ENCODE data around the gene MCAM.
A peak's percentile ranks its signal among the peaks of the same experiment; 100 is the strongest.

MCAM gene

GRCh38 chr11:119357074-119357473, 40.1 kb upstream of the MCAM start:
- H3K27me3 ChIP-seq (ENCODE audit: low read depth, low read length): no peaks in the 10 kb centered on the region
- H3K27ac ChIP-seq (ENCODE audit: low read length): no peak overlapping the region
- H3K4me3 ChIP-seq (ENCODE audit: low read depth in 1 of 2, low read length in 2 of 2): no peak overlapping the region
- H3K9me3 ChIP-seq (ENCODE audit: control insufficient read depth in 1 of 2, low read length in 2 of 2): no peaks in the 10 kb centered on the region
- H3K4me1 ChIP-seq (ENCODE audit: control insufficient read depth in 1 of 2, insufficient read depth in 2 of 2, low read length in 2 of 2): peaks cover 5 to 23% of the 10 kb centered on the region in 2 donors
- peaks cover 6 to 20% of the 10 kb centered on the region in 2 donors for H3K36me3 ChIP-seq (ENCODE audit: control insufficient read depth in 1 of 2, insufficient read depth in 2 of 2, low read length in 2 of 2)

- Histone ChIP-seq H3K27me3 (ENCODE audit: low read depth, low read length) (no peaks in the 10 kb centered on the region), H3K36me3 (ENCODE audit: control insufficient read depth in 1 of 2, insufficient read depth in 2 of 2, low read length in 2 of 2) (peaks cover 6 to 20% of the 10 kb centered on the region in 2 donors), H3K27ac (ENCODE audit: low read length) (no peak overlapping the region), H3K9me3 (ENCODE audit: control insufficient read depth in 1 of 2, low read length in 2 of 2) (no peaks in the 10 kb centered on the region), H3K4me1 (ENCODE audit: control insufficient read depth in 1 of 2, insufficient read depth in 2 of 2, low read length in 2 of 2) (peaks cover 0 to 22% of the 10 kb centered on the region in 2 donors), H3K4me3 (ENCODE audit: low read depth in 1 of 2, low read length in 2 of 2) (peak overlapping the region; percentile 68)
Observed at GRCh38 chr11:119356349-119357031, 39.6 kb upstream of the MCAM start.

- Histone ChIP-seq H3K4me1 (ENCODE audit: control insufficient read depth in 1 of 2, insufficient read depth in 2 of 2, low read length in 2 of 2) (peaks cover 0 to 17% of the 10 kb centered on the region in 2 donors), H3K9me3 (ENCODE audit: control insufficient read depth in 1 of 2, low read length in 2 of 2) (no peaks in the 10 kb centered on the region), H3K4me3 (ENCODE audit: low read depth in 1 of 2, low read length in 2 of 2) (no peak overlapping the region), H3K27me3 (ENCODE audit: low read depth, low read length) (no peaks in the 10 kb centered on the region), H3K36me3 (ENCODE audit: control insufficient read depth in 1 of 2, insufficient read depth in 2 of 2, low read length in 2 of 2) (peaks cover 6 to 20% of the 10 kb centered on the region in 2 donors), H3K27ac (ENCODE audit: low read length) (no peak overlapping the region)
Observed at GRCh38 chr11:119355091-119355843, 38.3 kb upstream of the MCAM start.

DNA sequence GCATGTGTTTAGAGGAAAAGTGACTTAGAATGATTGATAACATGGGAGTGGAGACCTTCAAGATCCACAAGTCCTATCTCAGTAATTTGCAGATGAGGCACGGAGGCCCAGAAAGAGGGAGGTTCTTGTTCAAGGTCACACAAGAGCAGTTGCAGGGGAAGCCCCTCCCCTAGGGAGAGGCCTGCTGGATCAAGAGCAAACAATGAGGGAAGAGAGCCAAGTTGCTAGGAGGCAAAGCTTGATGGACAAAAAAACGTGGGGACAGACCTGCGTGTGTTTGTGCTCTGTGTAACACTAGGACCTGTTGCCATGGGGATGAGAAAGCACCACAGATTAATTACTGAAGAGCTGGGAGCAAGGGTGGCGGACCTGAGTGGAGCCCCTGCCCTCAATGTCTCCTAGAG, 35.9 kb upstream of the MCAM start:
- Histone ChIP-seq H3K27me3 (ENCODE audit: low read depth, low read length) (no peaks in the 10 kb centered on the region), H3K4me1 (ENCODE audit: control insufficient read depth in 1 of 2, insufficient read depth in 2 of 2, low read length in 2 of 2) (peaks cover 0 to 17% of the 10 kb centered on the region in 2 donors), H3K4me3 (ENCODE audit: low read depth in 1 of 2, low read length in 2 of 2) (no peak overlapping the region), H3K9me3 (ENCODE audit: control insufficient read depth in 1 of 2, low read length in 2 of 2) (no peaks in the 10 kb centered on the region), H3K36me3 (ENCODE audit: control insufficient read depth in 1 of 2, insufficient read depth in 2 of 2, low read length in 2 of 2) (peaks cover 2 to 5% of the 10 kb centered on the region in 2 donors), H3K27ac (ENCODE audit: low read length) (peak overlapping the region; percentile 8)

- H3K4me3 ChIP-seq (ENCODE audit: low read depth in 1 of 2, low read length in 2 of 2): no peak overlapping the region
- H3K9me3 ChIP-seq (ENCODE audit: control insufficient read depth in 1 of 2, low read length in 2 of 2): no peaks in the 10 kb centered on the region
- no peaks in the 10 kb centered on the region for H3K27me3 ChIP-seq (ENCODE audit: low read depth, low read length)
- no peak overlapping the region for H3K27ac ChIP-seq (ENCODE audit: low read length)
- H3K36me3 ChIP-seq (ENCODE audit: control insufficient read depth in 1 of 2, insufficient read depth in 2 of 2, low read length in 2 of 2): no peaks in the 10 kb centered on the region
- peaks cover 0 to 24% of the 10 kb centered on the region in 2 donors for H3K4me1 ChIP-seq (ENCODE audit: control insufficient read depth in 1 of 2, insufficient read depth in 2 of 2, low read length in 2 of 2)
Observed at GRCh38 chr11:119351232-119351631, 34.3 kb upstream of the MCAM start.

- Histone ChIP-seq H3K9me3 (ENCODE audit: control insufficient read depth in 1 of 2, low read length in 2 of 2) (no peaks in the 10 kb centered on the region), H3K4me3 (ENCODE audit: low read depth in 1 of 2, low read length in 2 of 2) (no peak overlapping the region), H3K27ac (ENCODE audit: low read length) (no peak overlapping the region), H3K4me1 (ENCODE audit: control insufficient read depth in 1 of 2, insufficient read depth in 2 of 2, low read length in 2 of 2) (peaks cover 0 to 20% of the 10 kb centered on the region in 2 donors), H3K36me3 (ENCODE audit: control insufficient read depth in 1 of 2, insufficient read depth in 2 of 2, low read length in 2 of 2) (no peaks in the 10 kb centered on the region), H3K27me3 (ENCODE audit: low read depth, low read length) (no peaks in the 10 kb centered on the region)
Observed at GRCh38 chr11:119350302-119350701, 33.4 kb upstream of the MCAM start.

DNA sequence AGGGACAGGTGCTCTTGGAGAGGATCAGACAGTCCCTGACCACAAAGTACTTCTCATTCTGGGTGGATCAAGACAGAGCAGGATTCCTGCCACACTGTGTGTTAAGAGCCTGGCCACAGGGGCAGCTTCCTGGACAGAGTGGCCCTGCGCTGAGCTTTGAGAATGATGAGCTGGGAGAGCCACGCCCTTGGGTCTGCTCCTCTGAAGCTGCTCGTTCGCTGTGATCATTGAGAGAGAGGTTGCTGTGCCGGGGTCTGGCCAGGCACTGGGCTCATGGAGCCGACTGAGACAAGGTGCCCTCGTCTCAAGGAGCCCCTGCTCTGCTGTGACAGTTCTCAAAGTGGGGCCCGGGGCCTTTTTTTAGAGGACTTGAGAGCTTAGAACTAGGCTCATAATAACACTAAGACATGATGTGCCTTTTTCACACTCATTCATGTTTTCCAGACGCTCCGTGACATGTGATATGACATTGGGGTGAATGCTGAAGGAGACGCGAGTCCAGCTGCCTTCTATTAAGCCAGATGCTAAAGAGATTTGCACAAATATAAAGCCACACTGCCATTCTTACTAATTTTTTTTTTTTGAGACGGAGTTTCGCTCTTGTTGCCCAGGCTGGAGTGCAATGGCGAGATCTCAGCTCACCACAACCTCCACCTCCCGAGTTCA, 31.1 kb upstream of the MCAM start:
- no peaks in the 10 kb centered on the region for H3K36me3 ChIP-seq (ENCODE audit: control insufficient read depth in 1 of 2, insufficient read depth in 2 of 2, low read length in 2 of 2)
- H3K27me3 ChIP-seq (ENCODE audit: low read depth, low read length): no peaks in the 10 kb centered on the region
- H3K27ac ChIP-seq (ENCODE audit: low read length): no peak overlapping the region
- no peak overlapping the region for H3K4me3 ChIP-seq (ENCODE audit: low read depth in 1 of 2, low read length in 2 of 2)
- H3K9me3 ChIP-seq (ENCODE audit: control insufficient read depth in 1 of 2, low read length in 2 of 2): no peaks in the 10 kb centered on the region
- peaks cover 0 to 15% of the 10 kb centered on the region in 2 donors for H3K4me1 ChIP-seq (ENCODE audit: control insufficient read depth in 1 of 2, insufficient read depth in 2 of 2, low read length in 2 of 2)

- Histone ChIP-seq H3K4me3 (ENCODE audit: low read depth in 1 of 2, low read length in 2 of 2) (no peak overlapping the region), H3K9me3 (ENCODE audit: control insufficient read depth in 1 of 2, low read length in 2 of 2) (no peaks in the 10 kb centered on the region), H3K36me3 (ENCODE audit: control insufficient read depth in 1 of 2, insufficient read depth in 2 of 2, low read length in 2 of 2) (no peaks in the 10 kb centered on the region), H3K27me3 (ENCODE audit: low read depth, low read length) (no peaks in the 10 kb centered on the region), H3K27ac (ENCODE audit: low read length) (no peak overlapping the region), H3K4me1 (ENCODE audit: control insufficient read depth in 1 of 2, insufficient read depth in 2 of 2, low read length in 2 of 2) (peaks cover 0 to 7% of the 10 kb centered on the region in 2 donors)
Observed at GRCh38 chr11:119347242-119347641, 30.3 kb upstream of the MCAM start.

DNA sequence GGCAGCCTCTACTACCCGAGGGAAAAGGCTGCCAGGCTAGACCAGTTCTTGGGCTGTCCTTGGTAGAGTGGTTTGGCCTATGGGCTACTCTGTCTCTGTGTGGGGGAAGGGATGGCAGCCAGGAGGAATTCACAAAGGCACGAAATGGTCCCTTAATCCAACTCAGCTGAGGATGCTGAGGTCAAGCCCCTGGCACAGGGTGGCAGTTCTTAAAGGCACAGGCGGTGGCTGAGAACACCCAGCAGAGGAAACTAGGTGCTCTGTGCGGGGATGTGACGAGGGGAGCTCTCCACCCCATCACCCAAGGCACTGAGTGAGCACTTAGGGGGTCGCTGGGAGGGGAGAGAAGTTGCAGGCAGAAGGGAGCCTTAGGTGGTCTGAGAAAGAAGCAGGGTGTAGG, 29.7 kb upstream of the MCAM start, which contains the start of gene MFRP:
Gene MFRP (minus strand): TSS at position 101 of the 400 bp plus-strand sequence. CDS start 192 bp downstream, outside the sequence.
- H3K4me1 ChIP-seq (ENCODE audit: control insufficient read depth in 1 of 2, insufficient read depth in 2 of 2, low read length in 2 of 2): peaks cover 0 to 7% of the 10 kb centered on the region in 2 donors
- H3K36me3 ChIP-seq (ENCODE audit: control insufficient read depth in 1 of 2, insufficient read depth in 2 of 2, low read length in 2 of 2): no peaks in the 10 kb centered on the region
- no peaks in the 10 kb centered on the region for H3K9me3 ChIP-seq (ENCODE audit: control insufficient read depth in 1 of 2, low read length in 2 of 2)
- H3K27me3 ChIP-seq (ENCODE audit: low read depth, low read length): no peaks in the 10 kb centered on the region
- H3K4me3 ChIP-seq (ENCODE audit: low read depth in 1 of 2, low read length in 2 of 2): no peak within 1 kb of the TSS
- no peak within 1 kb of the TSS for H3K27ac ChIP-seq (ENCODE audit: low read length)

DNA sequence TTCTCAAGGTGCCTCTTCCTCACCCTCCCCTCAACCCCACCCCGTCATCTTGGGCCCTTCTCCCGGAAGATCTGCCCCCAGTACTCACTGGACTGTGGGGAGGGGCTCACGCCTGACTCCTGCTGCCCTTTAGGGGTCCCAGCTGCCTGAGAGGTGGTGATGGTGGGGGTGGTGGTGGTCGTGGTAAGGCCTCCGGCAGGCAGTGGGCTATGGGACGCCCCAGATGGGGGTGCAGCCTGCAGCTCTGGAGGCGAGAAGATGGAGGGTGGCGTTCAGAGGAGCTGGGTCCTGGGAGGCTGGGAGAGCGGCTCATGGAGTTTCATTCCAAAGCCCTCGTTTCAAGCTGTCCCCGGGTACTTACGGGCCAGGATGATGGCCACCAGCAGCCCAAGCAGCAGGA, 28.8 kb upstream of the MCAM start:
- Histone ChIP-seq H3K4me3 (ENCODE audit: low read depth in 1 of 2, low read length in 2 of 2) (no peak overlapping the region), H3K4me1 (ENCODE audit: control insufficient read depth in 1 of 2, insufficient read depth in 2 of 2, low read length in 2 of 2) (peaks cover 0 to 16% of the 10 kb centered on the region in 2 donors), H3K9me3 (ENCODE audit: control insufficient read depth in 1 of 2, low read length in 2 of 2) (no peaks in the 10 kb centered on the region), H3K36me3 (ENCODE audit: control insufficient read depth in 1 of 2, insufficient read depth in 2 of 2, low read length in 2 of 2) (no peaks in the 10 kb centered on the region), H3K27ac (ENCODE audit: low read length) (no peak overlapping the region), H3K27me3 (ENCODE audit: low read depth, low read length) (no peaks in the 10 kb centered on the region)

DNA sequence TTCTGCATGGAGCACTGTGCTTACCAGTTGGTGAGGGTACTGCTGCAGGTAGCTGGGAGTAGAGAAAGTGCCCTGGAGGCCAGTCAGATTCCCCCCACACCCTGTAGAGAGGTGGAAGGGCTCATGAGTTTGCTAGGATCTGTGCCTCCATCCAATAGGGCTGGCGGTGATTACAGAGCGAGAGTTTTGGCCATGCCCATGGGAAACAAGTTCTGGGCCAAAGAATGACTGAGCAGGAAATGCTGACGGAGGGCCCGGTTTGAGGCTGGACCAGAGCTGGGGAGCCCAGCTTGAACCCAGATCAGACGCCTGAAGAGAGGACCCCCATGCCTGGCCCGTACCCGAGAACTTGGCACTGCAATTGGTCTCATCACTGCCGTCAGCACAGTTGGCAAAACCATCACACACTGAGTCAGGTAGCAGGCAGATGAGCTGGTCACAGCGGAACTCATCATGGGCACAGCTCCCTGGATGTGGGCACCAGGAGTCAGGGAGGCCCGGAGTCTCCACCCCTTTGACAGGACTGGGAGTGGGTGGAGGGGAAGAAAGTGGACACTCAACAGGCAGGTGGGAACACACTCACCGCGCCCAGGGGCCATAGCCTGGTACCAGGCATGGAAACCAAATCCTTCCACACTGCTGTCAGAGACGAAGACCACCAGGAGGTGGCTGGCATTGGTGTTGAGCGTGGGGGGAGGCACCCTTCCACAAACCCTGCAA, 27.5 kb upstream of the MCAM start:
- no peaks in the 10 kb centered on the region for H3K27me3 ChIP-seq (ENCODE audit: low read depth, low read length)
- peaks cover 0 to 26% of the 10 kb centered on the region in 2 donors for H3K4me1 ChIP-seq (ENCODE audit: control insufficient read depth in 1 of 2, insufficient read depth in 2 of 2, low read length in 2 of 2)
- no peaks in the 10 kb centered on the region for H3K9me3 ChIP-seq (ENCODE audit: control insufficient read depth in 1 of 2, low read length in 2 of 2)
- H3K27ac ChIP-seq (ENCODE audit: low read length): no peak overlapping the region
- no peaks in the 10 kb centered on the region for H3K36me3 ChIP-seq (ENCODE audit: control insufficient read depth in 1 of 2, insufficient read depth in 2 of 2, low read length in 2 of 2)
- no peak overlapping the region for H3K4me3 ChIP-seq (ENCODE audit: low read depth in 1 of 2, low read length in 2 of 2)
